Right lobe of liver (tissue), 4 donors: ENCODE data around the gene PLPP4.

Experiments
- CTCF ChIP-seq, 4 donors: fragments of 200-600 bp in 3 of 4; fragments of 450-650 bp in 1 of 4; IDR thresholded peaks; one replicate each; pipeline versions ENCODE4 v1.5.1 to v1.8.0; 2016 to 2022; ENCODE audit warnings: antibody characterized with exemption in 4 of 4, mild to moderate bottlenecking in 2 of 4
- POLR2A ChIP-seq: fragments of 450-650 bp; IDR thresholded peaks from one replicate; pipeline ENCODE4 v1.6.1; 2017; ENCODE audit warnings: antibody characterized with exemption, mild to moderate bottlenecking
- donor health status: DM: no; HTN: no; CAD: no.
- donor health status: DM: no; HTN: no; CAD: no.
- donor health status: DM: no; HTN: yes; CAD: no.

GRCh38 chr10:120480065-120480600 lies 23.1 kb downstream of the PLPP4 start:
- no peak for TF ChIP-seq CTCF (IDR thresholded peaks at IDR 0.05)
- no peak for TF ChIP-seq POLR2A
